Ishikawa (cell line): ENCODE measurements around the gene LDB3.

Experiments used
- CEBPB ChIP-seq: IDR thresholded peaks from 2 replicates; pipeline ENCODE4 v1.6.1; 2012
- CREB1 ChIP-seq: IDR thresholded peaks from 2 replicates; pipeline ENCODE4 v1.6.1; 2012; ENCODE audit warnings: low read depth
- EGR1 ChIP-seq: IDR thresholded peaks from 2 replicates; pipeline ENCODE4 v1.6.1; 2012
- EP300 ChIP-seq: IDR thresholded peaks from 2 replicates; pipeline ENCODE4 v1.6.1; 2012; ENCODE audit warnings: borderline replicate concordance
- FOXM1 ChIP-seq: IDR thresholded peaks from 2 replicates; pipeline ENCODE4 v1.6.1; 2012; ENCODE audit warnings: low read depth, borderline replicate concordance
- NFIC ChIP-seq: IDR thresholded peaks from 2 replicates; pipeline ENCODE4 v1.6.1; 2012
- RAD21 ChIP-seq: IDR thresholded peaks from 2 replicates; pipeline ENCODE4 v1.6.1; 2012; ENCODE audit warnings: low read depth
- TAF1 ChIP-seq: IDR thresholded peaks from 2 replicates; pipeline ENCODE4 v1.6.1; 2012; ENCODE audit warnings: low read depth, mild to moderate bottlenecking
- TCF12 ChIP-seq: IDR thresholded peaks from 2 replicates; pipeline ENCODE4 v1.6.1; 2012; ENCODE audit warnings: low read depth
- TEAD4 ChIP-seq: IDR thresholded peaks from 2 replicates; pipeline ENCODE4 v1.6.1; 2012
- YY1 ChIP-seq: IDR thresholded peaks from 2 replicates; pipeline ENCODE4 v1.6.1; 2012; ENCODE audit warnings: low read depth
- ZBTB7A ChIP-seq: IDR thresholded peaks from 2 replicates; pipeline ENCODE4 v1.6.1; 2012; ENCODE audit warnings: low read depth
- TF ChIP-seq, protein P1 (sequence below): IDR thresholded peaks from 2 replicates; pipeline ENCODE4 v1.6.1; 2012; ENCODE audit warnings: low read depth, mild to moderate bottlenecking
- TF ChIP-seq, protein P2 (sequence below): IDR thresholded peaks from 2 replicates; pipeline ENCODE4 v1.6.1; 2012

DNA sequence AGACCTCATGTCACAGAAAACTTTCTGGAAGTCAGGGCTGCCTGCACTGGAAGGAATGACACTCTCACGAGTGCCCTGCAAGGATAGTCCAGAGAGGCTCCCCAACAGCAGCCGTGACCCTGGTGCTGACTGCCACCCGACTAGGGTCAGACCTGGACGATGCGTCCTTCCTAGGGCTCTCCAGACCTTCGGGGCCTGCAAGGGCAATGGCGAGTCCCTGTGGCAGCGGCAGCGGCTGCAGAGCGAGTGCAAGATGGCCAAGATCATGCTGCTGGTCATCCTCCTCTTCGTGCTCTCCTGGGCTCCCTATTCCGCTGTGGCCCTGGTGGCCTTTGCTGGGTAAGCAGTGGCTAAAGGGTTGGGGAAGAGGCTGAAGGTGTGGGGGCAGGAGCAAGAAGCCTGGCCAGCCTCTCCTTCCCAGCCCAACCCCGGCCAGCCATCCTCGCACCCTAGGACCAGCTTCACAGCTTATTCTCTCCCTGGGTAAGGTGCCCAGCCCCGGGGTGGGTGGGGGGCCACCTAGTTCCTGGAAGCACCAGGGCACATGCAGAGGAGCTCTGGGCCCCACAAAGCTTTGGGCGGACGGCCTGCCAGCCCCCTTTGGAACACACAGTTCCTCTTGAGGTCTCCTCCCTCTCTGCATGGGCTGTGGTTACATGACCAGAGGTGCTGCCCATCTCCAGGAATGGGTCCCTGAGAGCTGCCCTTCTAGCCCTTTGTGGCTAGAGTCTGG, 8.4 kb upstream of the LDB3 start:
- TF ChIP-seq CREB1 (no peak), TAF1 (no peak), EP300 (no peak), YY1 (no peak), NFIC (no peak), TEAD4 (no peak), RAD21 (no peak), CEBPB (no peak), TCF12 (no peak), ZBTB7A (no peak), EGR1 (no peak), FOXM1 (no peak)
- TF ChIP-seq, protein P1, sequence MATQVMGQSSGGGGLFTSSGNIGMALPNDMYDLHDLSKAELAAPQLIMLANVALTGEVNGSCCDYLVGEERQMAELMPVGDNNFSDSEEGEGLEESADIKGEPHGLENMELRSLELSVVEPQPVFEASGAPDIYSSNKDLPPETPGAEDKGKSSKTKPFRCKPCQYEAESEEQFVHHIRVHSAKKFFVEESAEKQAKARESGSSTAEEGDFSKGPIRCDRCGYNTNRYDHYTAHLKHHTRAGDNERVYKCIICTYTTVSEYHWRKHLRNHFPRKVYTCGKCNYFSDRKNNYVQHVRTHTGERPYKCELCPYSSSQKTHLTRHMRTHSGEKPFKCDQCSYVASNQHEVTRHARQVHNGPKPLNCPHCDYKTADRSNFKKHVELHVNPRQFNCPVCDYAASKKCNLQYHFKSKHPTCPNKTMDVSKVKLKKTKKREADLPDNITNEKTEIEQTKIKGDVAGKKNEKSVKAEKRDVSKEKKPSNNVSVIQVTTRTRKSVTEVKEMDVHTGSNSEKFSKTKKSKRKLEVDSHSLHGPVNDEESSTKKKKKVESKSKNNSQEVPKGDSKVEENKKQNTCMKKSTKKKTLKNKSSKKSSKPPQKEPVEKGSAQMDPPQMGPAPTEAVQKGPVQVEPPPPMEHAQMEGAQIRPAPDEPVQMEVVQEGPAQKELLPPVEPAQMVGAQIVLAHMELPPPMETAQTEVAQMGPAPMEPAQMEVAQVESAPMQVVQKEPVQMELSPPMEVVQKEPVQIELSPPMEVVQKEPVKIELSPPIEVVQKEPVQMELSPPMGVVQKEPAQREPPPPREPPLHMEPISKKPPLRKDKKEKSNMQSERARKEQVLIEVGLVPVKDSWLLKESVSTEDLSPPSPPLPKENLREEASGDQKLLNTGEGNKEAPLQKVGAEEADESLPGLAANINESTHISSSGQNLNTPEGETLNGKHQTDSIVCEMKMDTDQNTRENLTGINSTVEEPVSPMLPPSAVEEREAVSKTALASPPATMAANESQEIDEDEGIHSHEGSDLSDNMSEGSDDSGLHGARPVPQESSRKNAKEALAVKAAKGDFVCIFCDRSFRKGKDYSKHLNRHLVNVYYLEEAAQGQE, result no peak
- TF ChIP-seq, protein P2, sequence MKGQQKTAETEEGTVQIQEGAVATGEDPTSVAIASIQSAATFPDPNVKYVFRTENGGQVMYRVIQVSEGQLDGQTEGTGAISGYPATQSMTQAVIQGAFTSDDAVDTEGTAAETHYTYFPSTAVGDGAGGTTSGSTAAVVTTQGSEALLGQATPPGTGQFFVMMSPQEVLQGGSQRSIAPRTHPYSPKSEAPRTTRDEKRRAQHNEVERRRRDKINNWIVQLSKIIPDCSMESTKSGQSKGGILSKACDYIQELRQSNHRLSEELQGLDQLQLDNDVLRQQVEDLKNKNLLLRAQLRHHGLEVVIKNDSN, result no peak
